ENCODE data around the gene TTC29. TPM values are rescaled to one million over a fixed set of nuclear protein-coding genes. Genes with fewer than 3 reads are reported as not detected.

TTC29 gene, protein sequence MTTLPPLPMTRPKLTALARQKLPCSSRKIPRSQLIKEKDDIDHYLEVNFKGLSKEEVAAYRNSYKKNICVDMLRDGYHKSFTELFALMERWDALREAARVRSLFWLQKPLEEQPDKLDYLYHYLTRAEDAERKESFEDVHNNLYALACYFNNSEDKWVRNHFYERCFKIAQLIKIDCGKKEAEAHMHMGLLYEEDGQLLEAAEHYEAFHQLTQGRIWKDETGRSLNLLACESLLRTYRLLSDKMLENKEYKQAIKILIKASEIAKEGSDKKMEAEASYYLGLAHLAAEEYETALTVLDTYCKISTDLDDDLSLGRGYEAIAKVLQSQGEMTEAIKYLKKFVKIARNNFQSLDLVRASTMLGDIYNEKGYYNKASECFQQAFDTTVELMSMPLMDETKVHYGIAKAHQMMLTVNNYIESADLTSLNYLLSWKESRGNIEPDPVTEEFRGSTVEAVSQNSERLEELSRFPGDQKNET
- total RNA-seq: not detected in 2 replicates

DNA sequence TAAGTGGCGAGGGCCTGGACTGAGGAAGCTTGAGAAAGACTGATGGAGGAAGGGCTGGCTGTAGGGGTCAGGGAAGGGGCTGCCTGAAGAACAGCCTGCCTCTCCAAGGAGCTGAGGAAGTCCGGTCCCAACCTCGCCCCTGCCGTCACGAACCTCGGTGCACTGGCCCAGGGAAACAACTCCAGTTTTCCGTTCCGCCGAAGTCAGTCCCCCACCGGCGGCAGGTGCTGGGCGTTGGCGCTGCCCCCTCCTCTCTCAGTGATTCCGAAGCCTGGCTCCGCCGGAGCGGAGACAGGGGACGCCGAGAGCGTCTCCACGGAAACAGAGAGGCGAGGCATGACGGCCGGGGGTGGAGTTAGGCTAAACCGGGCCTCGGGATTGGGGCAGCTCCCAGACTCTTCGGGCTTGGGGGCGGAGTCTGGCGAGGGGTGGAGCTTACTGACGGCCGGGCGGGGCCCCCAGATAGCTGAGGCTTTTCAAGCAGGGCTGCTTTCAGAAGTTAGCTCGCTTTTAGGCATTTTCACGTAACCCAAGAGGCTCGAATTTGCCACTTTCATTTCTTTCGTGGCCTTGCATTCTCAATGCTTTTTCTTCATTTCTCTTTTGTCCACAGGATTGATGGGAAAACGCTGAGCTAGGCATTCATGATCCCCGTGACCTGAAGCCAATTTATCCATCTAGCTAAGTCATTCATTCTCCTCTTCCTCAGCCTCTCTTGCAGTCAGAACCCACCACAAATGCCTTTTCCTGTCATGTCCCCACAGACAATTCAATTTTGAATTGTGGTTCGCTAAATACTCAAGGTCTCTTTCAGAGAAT, at the start of gene TTC29:
TTC29 (minus strand) TSS at position 309 of the 819 bp plus-strand sequence. CDS start 5,969 bp downstream, outside the sequence.

